NCI-H2227 (cell line): ENCODE data around the gene MICAL2.

Experiments
- DNase-seq: peaks from one replicate; lab custom pipeline; 2025; ENCODE audit not compliant: unreplicated experiment; lab: John Stamatoyannopoulos, UW

MICAL2 gene

DNA sequence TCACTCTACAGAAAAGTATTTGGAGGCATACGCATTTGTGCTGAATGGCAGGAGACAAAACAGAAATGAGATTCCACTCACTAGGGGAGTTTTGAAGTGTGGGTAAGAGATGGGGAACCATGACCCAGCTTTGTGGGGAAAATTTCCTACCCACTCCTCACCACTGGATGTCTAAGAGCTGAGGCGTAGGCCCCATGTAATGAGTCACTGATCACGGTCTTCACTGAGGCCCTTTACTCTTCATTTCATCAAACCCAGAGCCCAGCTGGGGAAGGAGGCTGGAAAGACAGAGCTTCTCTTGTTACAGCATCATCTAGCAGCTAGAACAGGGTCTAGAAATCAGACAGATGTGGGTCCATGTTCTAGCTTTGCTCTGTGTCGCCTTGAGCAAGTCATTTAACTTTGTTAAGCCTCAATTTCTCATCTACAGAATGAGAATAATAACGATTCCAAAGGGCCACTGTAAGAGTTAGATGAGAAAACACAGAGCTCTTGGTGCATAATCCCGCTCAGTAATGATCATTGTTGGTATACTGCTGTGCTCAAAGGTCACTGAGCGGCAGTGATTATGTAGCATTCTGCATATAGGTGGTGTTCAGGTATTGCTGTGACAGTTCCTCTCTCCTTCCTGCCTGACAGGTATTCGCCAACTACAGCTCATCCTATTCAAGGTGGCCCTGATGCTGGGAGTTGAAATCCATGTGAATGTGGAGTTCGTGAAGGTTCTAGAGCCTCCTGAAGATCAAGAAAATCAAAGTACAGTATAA is 97.2 kb downstream of the MICAL2 start:
- DNase-seq = no peak

DNA sequence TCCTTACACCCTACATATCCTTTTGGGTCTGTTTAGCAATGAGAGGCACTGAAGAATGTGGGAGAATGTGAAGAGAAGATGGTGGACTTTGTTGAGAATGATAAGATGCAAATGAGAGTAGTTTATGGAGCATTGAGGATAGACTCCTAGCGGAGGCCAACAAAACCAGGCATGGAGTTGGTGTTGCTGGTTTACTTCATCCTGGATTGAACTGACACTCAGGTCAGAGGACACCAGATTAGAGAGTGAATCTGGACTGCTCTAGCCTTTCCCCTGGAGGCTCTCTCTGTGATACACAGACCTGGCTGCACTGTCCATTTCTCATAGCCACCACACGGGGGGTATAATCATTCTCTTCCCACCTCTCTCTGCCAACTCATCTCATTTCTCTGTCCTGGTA is 98.7 kb downstream of the MICAL2 start:
- DNase-seq = no peak

DNA sequence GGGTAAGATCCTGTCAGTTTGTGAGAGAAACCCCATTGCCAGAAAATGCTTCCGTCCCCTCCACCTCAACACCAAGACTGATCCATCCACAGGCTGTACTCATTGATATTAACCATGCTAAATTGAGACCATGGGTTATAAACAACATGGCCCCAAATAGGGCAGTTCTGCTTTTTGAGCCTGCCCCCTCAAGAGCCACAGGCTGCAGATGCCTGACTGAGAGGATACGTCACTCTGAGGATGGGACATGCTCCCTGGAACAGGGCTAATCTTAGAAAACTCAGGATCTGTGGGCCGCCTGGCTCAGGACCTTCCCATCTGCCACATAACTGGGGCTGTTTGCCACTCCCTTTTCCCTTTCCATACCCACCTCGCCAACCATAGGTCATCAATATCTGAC is 99.8 kb downstream of the MICAL2 start:
- DNase-seq = no peak

DNA sequence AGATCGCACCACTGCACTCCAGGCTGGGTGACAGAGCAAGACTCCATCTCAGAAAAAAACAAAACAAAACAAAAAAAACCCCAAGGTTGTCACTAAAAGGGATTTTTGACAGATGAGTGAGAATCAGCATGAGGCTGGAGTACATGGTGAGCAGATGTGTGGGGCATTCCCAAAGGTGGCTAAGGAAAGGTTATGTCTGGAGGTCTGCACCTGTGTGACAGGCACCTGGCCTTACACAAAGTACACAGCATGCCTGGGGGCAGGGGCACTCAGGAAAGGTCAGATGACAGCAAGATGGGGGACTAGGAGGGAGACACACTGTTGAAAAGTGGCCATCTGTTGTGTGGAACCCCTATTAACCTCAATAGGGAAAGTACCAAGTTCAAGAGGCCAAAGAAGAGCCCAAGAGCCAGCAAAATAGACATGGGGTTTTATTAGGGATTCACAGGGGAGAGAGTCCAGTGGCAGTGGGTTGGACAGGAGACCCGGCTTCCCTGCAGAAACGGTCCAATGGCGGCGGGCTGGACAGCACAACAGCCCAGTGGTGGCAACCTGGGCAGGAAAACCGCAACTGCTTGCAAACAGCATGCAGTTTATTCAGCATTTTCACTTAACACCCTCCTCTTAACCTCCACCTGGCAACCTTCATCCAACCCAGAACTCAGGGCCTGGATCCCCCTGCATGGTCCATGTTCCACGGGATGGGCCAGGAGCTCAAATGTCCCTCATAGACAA is 101.1 kb downstream of the MICAL2 start:
- DNase-seq = no peak

DNA sequence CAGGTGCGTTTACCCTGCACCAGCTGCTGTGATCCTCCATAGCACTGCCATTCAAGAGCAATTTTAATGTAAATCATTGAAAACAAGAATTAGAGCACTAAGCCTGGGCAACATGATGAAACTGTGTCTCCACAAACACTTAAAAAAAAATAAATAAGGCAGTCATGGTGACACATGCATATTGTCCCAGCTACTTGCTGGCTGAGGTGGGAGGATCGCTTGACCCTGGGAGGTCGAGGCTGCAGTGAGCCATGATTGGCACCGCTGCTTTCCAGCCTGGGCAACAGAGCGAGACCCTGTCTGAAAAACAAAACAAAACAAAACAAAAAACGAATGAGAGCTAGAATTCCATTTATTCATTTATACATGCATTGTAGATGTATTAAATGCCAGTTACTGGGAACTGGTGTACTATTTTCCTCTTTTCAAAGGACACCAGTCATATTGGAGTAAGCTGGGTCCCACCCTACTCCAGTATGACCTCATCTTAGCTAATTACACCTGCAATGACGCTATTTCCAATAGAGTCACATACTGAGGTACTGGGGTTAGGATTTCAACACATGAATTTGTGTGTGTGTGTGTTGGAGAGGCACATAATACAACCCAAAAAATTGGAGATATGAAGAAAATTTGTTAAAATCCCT is 101.9 kb downstream of the MICAL2 start:
- no peak for DNase-seq

DNA sequence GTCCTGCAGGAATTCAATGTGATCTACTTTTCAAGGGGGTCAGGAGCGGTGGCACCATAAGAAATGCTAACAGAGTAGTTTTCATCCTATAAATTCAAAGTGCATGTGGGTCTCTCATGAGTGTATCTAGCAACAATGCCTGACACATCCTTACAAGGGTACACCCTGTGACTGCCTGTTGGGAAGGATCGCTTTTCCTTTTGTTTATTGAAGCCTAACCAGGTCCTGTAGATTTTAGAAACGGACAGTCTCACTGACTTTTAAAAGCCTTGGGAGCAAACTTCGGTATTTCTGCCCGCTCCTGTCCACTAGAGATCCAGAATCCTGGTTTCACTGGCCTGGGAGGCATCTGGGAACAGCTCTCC is 102.4 kb downstream of the MICAL2 start:
- DNase-seq = no peak

DNA sequence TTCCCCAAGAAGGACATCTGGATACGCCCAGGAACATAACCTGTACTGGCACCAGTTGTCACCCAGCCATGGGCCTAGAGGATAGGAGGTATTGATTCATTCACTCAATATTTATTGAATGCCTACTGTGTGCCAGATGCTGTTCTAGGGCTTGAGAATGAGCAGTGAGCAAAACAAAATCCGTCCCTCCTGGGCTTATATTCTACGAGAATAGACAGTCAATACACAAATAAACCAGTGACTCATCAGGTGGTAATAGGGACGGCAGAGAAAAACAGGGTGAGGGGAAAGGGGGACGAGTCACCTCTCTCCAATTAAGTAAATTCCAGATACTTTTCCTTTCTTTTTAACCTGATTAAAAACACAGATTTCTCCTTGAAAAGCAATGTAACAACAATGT is 103.5 kb downstream of the MICAL2 start:
- DNase-seq = no peak

DNA sequence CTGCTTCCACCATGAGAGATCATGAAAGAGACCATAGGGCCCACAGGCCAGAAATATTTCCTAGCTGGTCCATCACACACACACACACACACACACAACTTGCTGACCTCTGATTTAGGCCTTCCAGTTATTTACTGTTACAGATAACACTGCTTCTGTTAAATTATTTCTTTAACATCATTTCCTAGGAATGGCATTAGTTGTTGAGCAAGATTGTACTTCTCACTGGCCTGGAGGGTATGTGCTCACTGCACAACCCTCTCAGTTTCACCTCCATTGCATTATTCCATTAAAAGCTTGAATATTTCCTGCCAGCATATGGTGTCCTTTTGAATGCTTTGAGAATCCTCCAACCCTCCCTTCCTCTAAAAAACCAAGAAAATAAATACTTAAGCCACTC is 104.4 kb downstream of the MICAL2 start:
- no peak for DNase-seq

DNA sequence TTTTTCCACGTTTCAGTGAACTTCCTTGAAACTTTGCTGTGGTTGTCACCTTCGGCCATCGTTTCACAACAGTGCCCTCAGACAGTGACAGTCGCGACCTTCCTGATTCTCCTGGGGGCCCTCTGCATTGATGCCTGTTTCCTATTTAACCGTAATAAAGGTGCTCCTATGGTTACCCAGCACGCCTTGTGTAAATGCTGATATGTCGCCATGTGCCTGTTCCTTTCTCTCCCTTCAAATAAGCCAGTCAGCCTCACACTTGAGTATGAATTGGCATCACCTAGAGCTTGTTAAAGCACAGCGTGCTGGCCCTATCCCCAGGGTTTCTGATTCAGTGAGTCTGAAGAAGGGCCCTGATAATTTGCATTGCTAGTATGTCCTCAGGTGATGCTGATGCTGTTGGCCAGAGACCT is 104.8 kb downstream of the MICAL2 start:
- DNase-seq = no peak

DNA sequence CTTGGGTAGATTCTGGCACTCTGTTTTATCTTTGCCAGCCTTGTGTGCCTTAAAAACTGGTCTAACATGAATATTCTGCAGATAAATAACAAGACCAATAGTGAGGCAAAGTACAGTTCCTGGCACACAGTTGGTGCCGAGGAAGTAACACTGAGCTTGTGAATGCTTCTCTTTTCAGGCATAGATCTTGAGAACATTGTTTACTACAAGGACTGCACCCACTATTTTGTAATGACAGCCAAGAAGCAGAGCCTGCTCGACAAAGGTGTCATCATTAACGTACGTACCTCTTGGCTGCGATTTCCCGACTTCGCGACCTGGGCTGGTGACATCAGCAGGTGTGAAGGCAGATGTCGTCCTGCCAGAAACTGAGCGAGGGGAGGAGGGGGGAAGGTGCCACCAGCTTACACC is 105.7 kb downstream of the MICAL2 start:
- no peak for DNase-seq

DNA sequence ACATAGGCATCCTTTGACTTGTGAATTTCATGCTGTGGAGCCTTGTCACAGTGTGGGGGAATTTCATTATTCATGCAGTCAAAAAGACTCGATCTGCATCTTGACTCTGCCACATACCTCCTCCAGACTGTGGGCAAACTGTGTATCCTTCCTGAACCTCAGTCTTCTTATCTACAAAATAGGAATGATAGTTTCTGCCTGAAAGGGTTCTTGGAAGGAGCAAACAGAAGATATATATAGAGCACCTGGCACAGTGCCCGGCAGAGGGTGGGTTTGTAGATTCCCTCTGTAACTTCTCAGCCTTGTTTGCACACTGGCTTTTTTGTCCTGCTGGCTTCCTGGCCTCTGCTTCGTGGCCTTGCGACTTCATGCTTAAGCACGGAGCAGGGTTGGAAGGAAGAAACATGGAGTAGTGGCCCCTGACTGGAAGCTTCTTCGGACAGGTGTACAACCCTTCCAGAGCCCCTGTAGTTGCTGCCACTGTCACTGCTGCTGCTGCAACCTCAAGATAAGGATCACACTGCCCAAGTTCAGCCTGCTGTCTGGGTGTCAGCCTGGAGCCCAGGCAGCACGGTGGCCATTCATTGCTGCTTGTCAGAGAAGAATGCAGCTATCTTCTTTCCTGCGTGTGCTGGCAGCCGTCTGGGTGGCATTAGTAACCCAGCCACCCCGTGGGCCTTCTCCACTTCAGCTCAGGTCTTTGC is 106.4 kb downstream of the MICAL2 start:
- DNase-seq = no peak

DNA sequence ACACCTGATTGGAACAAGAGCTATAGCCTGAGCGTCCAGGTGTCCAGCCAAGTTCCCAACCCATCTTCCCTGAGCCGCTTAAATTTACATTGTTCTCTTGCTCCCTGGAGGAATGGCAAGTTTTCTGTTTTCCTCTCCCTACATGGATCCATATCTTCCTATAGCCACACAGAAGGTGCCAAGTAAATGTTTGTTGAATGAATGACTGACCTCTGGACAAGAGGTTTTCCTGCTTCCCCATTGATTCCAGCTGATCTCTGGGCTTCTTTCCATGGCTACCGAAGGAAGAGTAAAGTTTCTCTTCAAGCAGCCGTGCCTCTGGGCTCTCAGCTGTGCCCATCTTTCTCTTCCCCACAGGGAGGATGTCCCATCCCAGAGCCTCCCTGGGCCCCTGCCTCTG is 107.5 kb downstream of the MICAL2 start:
- no peak for DNase-seq

DNA sequence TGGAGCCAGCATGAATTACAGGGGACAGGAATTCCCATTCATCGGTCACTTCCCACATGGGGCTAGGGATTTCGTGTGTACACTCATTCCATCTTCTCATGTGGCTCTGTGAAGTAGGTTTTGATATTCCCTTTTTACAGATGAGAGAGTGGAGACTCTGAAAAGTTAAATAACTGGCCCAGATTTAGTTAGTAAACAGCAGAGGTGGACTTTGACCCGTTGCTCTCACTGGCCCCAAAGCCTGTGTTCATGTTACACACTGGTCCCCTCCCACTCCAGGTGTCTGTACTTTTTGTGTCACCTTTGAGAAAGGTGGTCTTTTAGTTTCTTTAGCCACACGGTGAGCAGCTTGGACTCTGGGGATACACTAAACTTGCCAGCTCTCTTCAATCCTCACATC is 108.5 kb downstream of the MICAL2 start:
- no peak for DNase-seq

DNA sequence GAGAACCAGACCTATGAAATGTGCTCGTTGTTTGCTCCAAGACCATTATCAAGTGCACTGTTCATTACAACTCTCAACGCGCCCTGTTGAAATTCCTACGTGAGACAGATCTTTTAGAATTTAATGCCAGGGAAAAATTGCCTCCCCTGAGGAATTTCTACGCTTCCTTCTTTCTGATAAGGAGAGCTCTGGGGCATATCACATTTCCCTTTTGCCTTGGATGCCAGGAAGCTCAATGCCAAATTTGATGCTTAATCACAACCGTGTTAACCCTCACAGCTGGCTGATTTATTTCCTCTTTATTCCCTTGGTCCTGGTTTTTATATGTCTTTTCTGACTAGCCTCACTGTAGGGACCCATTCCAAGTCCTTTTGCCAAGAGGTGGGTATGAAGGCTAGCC is 109.4 kb downstream of the MICAL2 start:
- DNase-seq = no peak

DNA sequence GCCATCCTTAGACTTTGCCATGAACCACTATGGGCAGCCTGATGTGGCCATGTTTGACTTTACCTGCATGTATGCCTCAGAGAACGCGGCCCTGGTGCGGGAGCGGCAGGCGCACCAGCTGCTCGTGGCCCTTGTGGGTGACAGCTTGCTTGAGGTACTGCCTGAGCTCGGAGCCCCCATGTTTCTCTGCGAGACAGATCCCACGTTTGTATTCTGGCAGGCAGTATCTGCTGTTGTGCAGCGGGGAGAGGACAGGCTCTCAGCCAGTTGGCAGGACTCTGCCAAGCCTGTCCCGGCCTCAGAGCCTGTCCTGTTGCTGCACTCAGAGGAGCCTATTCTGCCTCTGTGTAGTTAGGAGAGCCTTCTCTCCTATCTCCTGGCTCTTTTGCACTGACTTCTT is 109.9 kb downstream of the MICAL2 start:
- DNase-seq = no peak

DNA sequence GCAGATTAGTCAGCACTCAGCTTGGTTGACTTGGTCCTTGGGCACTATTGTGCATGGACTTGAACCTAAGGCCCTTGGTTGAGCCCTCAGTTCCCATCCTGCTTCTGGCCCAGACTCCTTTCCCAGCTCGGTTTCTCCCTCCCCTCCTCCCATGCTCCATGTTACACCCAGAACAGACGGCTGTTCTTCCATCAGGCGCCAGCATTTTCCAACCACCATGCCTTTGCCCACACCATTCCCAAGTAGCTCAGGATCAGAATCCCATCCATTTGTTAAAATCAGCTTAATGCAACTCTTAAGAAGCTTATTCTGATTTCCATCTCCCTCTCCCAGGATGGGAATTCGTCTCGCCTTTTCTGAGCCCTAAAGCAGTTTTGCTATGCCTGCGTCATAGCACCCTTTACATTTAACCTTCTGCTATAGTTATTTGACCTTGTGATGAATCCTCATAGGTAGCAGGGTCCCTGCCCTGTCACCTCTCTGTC is 110.7 kb downstream of the MICAL2 start:
- DNase-seq = no peak

DNA sequence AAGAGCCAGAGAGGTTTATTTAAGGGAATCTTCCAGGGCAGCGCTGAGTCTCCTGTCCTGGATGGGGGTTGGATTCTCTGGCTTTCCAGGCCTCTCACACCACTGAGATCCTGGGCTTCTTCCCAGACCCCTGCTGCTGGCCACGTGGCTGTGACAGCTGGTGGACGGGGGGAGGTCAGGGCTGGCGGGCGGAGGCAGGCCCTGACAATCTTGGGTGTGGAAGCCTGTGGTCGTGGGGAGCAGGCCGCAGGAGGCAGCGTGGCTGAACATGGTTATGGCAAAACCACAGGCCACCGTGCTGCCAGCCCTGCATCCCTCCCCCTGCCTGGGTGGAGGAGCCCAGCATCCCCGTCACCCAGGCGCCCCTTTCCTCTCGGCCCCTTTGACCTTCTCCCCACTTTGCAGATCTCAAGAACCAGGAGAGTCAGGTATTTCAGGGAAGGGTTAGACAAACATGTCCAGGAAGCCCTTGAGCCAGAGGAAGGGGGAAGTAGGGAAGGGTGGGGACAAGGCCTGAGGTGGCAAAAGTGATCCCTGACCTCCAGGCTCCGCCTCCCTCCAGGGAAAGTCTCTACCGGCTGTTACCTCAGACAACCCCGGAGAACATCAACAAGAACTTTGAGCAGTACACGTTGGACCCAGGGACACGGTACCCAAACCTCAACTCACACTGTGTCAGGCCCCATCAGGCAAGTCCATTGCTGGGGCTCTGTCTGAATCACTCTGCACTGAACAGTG is 111.8 kb downstream of the MICAL2 start:
- no peak for DNase-seq

DNA sequence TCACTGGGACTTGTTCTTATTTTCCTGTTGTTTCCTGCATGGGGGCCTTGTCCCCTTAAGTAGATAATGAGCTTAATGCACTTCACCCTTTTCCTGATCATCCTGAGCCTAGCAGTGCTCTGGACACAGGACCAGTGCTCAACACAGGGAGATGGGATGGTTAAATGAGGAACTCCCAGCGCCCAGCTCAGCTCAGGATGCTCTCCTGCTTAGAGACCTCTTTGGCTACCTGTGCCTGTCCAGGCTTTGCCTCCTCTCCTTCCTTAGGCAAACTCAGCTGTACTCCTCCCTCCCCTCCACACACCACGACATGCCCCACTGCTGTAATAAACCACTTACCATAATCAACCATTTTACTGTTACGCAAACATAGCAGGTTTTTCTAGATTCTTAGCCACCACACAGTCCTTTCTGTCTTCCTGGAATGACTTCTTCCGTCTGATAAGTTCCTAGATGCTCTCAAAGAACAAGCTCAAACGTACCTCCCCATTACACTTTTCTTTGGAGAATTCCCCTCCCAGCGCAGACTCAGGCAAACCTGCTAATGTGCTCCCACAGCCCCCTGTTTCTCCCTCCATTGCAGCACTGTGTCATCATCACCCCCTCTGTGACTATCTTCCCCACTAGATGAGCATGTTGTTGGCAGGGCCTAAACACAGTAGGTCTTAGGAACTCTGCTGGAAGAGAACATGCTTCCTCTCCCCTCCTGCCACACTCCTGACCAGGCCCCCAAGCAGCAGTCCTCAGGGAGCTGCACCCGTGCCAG is 113.6 kb downstream of the MICAL2 start:
- no peak for DNase-seq

DNA sequence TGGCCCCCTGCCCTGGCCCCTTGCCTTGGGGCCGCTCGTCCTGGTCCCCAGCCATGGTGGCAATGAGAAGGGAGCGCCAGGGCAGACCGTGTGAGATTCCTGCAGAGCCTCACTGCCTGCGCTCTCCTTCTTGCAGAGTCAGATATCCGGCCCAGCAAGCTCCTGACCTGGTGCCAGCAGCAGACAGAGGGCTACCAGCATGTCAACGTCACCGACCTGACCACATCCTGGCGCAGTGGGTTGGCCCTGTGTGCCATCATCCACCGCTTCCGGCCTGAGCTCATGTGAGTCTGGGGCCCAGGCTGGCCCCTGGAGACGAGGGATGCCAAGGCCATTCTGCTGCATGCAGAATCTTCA is 114.1 kb downstream of the MICAL2 start:
- DNase-seq = no peak

DNA sequence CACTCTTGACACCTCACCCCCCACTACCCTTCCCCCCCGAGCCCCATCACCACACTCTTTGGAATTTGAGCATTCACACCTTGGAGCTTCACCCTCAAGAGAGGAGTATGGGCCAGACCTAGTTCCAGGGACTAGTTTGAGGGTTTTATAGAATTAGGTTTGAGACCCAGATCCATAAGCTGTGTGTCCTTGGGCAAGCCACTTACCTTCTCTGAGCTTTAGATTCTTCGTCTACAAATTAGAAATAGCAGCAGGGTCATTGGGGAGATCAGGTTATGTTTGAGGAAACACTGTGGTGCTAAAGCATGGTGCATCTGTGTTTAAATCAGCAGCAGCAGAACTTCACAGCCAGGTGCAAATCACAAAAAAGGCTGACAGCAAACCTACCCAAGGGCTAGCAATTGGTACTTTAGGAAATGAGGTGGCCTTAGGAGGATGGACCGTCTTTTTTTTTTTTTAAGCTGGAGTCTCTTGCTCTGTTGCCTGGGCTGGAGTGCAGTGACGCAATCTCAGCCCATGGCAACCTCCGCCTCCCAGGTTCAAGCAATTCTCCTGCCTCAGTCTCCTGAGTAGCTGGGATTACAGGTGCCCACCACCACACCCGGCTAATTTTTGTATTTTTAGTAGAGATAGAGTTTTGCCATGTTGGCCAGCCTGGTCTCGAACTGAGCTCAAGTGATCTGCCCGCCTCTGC is 114.8 kb downstream of the MICAL2 start:
- no peak for DNase-seq
